NCI-H1930 (cell line): ENCODE measurements around the gene DDX41.

Source experiments
- DNase-seq, 2 experiments: peaks; one replicate each; lab custom pipeline; 2025; lab: John Stamatoyannopoulos, UW

Gene DDX41

GRCh38 chr5:177483994-177484901 is 32.5 kb downstream of the DDX41 start:
- no peak for DNase-seq

GRCh38 chr5:177483042-177483441 is 33.7 kb downstream of the DDX41 start:
- DNase-seq, result no peak

GRCh38 chr5:177482359-177482795 is 34.4 kb downstream of the DDX41 start:
- no peak for DNase-seq

- DNase-seq, result no peak
These were observed 37.0 kb downstream of the DDX41 start for GRCh38 chr5:177479774-177480173.

GRCh38 chr5:177478711-177479646 is 37.8 kb downstream of the DDX41 start:
- no peak for DNase-seq

DNA sequence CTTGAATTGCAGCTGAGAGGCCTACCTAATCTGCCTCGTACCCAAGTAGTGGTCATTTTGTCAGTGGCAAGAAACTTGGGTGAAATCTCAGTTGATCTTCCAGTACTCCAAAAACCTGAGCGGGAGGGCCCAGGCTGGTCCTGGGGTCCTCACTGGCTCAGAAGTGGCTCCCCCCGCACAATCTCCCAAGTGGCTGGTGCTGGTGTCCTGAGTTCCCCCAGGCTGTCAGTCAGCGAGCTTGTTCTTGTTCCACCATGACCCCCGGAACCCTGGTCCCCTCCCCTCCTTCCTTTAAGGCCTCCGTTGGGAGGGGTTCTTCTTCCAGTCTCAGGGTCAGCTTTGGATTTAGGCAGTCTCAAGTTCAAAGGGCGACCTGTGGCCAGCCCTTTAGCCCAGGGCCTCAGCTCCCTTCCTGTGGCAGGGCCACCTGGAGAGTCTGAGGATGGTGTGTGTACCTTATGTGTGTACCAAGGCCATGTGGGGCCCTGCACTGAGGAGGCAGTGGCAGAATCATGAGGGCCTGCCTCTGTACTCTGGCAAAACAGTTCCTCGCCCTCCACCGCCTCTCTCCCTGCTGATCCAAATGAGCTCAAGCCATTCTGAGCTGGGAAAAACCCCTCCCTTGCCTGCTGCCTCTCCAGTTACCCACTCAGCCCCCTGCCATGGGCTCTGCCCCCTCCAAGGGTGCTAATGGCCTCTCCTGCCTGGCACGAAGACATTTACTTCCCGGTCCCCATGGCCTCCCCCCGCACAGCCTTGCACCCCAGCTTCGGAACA is 38.9 kb downstream of the DDX41 start:
- no peak for DNase-seq

DNA sequence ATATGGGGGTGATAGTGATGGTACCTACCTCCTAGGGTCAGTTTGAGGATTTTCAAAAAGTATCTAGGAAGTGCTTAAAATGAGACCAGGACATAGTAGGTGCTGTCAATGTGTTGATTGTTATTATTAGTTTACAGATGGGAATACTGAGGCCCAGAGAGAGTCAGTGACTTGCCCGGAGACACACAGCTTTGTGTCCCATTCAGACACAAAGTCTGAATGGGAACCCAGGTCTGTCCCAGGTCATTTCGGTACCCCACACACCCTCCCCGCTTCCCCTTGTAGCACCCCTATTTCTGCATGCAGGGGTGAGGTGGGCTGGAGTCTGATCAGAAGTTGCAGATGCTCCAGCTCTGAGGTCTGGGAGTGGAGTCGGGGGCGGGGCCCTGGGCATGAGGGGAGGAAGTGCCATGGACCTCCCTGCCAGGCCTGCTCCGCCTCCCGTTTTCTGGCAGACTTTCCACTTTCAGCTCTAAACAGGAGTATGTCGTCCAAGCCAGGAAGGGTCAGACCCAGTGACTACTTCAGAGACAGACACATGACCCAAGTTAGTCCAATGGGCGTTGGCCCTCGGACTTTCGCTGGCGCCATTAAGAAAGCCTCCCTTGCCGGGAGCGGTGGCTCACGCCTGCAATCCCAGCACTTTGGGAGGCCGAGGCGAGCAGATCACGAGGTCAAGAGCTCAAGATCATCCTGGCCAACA is 40.1 kb downstream of the DDX41 start:
- DNase-seq, result no peak

DNA sequence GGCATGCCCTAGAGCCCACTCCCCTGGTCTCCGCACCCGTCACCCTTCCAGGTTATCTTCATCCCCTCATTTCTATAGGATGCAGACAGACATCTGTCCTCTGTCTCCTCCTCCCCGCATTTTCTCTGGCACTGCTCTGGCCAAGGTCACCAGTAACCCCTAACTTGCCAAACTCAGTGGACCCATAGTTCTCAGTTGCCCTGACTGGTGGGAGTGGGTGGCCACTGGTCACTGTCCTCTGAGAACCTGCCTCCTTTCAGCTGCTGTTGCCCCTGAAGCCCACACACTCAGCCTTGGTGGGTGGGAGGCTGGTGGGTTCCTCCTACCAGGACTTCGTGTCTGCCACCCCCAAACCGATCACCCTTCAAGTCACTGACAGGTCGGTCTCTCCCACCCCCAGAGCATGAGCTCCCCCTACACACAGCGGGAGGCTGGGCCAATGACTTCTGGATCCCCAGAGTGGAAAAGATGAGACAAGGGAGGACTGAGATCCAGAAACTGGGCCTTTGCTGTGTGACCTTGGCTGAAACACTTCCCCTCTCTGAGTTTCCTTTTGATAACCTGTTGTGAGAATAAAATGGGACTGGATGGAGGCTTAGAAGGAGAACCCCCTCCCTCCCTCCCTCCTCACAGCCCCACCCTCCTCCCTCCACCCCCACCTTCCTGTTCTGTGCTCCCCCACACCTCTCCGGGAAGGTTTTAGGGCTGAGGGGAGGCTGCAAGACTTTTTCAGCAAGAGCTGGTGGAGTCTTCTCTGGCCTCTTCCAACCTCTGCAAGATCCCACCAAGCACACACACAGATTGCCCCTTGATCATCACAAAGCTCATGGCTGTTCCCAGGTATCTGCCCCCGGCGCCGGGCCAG is 41.0 kb downstream of the DDX41 start:
- no peak for DNase-seq

- DNase-seq, result no peak
These were observed 41.8 kb downstream of the DDX41 start for GRCh38 chr5:177474846-177475562.

DNA sequence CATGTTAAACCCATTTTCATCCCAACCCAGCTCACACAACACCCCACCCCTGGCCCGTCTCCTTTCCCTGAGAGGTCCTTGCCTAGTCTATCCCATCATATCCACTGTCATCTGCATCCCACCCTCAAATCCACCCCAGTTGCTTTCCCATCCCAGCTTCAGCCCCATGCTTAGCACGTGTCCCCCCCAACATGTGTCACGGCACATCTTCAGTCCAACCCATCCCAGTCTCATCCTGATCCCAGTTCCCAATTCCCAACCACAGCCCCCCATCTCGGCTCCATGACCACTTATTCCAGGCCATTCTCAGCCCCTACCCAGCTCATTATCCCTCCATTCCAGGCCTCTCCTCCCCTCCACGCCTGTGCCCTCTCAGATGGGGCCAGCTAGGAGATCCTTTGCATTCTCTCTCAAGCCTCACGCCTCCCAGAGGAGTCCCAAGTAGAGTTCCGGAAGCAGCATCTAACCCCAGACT is 42.7 kb downstream of the DDX41 start:
- no peak for DNase-seq

DNA sequence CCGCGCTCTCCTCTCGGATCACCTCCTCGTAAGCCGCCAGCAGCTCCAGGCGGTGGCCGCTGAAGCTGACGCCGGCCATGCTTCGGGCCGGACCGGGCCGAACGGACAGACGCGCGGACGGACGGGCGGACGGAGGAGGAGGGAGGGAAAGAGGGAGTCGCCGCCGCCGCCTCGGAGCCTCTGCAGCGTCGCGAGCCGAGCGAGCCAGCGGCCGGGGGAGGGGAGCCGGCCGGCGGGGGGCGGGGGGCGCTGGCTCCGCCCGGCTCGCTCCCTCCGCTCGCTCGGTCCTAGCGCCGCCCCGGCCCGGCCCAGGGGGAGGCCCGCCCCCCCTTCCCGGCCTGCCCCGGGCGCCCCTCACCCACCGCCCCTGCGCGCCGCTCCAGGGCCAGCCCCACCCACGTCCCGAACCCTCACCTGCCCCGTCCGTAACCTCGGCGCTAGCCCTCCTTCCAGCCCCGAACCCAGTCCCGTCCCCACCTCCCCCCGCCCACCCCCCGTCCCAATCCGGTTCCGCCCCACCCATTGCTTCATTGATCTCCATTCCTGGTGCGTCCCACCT is 43.2 kb downstream of the DDX41 start, which contains the start of gene DBN1:
DBN1 (minus strand) TSS at position 192 of the 559 bp plus-strand sequence; CDS start at position 79, 113 bp downstream.
- peak in 1 of 2 experiments; percentile 37 for DNase-seq

DNA sequence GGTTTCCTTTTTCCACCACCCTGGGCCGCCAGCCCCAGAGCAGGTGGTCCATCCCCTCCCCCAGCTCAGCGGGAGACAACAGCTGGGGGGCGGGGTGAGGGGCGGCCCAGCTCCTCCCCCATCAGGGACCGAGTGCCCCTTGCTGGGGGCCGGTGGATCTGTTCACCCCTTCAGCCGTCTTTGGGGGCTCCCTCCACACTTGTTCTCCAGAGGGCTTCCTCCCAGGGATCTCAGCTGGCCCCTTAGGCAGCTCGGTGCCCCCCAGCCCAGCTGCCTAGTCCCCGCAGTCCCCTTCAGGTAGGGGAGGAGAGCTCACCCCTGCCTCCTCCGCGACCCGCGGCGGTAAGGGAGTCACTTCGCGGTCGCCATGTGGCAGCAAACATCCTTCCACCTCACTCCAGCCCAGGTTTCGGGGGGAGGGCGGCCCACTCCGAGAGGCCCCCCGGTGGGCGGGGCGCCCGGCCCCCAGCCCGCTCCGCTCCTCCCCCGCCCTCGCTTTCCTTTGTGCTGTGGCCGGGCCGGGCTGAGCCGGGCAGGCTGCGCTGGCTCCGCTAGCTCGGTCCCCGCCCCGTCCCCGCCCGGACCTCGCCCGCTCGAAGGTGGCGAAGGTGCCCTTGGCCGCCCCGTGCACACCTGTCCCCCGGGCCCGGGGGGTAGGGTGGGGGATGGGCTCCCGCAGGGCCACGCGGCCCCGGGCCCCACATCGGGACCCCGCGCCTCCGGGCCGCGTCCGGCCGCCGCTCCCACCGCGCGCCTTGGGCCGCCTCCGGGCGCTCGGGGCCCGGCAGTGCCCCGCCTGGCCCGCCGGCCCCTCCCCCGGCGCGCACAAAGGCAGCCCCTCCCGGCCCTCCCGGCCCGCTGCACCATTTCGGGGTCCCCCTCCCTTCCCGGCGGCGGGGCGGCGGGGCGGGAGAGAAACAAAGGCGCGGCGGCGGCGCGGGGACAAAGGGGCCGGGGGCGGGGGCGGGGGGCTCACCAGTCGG is 44.0 kb downstream of the DDX41 start:
- DNase-seq, result no peak

DNA sequence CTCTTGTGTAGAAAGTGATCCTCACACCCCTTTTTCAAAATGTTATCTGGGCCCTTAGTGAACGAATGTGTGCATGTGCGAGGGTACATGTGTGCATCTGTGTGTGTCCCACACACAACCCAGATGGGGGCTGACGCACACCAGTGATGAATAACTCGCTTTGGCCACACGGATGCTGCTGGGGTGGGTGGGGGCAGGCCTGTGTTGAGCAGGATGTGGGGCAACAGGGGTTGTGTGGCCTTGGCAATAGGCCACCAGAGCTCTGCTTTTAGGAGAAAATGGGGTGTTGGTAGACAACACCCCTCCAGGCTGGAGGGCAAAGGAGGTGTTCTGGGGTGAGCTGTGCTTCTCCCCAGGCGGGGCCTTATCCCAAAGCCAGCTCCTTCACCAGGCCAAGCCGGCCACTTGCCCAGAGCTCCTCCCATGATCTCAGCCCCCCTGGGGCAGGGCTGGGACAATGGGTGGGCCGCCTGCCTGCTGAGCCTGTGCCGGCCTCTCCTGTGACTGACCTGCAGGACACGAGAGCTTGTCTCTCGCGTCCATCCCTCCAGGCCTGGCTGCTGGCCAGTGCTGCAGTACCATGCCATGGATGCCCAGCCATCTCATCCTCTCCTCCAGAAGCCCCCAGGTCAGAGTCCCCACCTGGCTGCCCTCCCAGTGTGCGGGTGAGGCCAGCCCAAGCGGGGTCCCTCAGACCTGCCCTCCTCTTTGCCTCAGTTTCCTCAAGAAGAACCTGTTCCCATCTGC is 45.0 kb downstream of the DDX41 start:
- DNase-seq, result no peak

DNA sequence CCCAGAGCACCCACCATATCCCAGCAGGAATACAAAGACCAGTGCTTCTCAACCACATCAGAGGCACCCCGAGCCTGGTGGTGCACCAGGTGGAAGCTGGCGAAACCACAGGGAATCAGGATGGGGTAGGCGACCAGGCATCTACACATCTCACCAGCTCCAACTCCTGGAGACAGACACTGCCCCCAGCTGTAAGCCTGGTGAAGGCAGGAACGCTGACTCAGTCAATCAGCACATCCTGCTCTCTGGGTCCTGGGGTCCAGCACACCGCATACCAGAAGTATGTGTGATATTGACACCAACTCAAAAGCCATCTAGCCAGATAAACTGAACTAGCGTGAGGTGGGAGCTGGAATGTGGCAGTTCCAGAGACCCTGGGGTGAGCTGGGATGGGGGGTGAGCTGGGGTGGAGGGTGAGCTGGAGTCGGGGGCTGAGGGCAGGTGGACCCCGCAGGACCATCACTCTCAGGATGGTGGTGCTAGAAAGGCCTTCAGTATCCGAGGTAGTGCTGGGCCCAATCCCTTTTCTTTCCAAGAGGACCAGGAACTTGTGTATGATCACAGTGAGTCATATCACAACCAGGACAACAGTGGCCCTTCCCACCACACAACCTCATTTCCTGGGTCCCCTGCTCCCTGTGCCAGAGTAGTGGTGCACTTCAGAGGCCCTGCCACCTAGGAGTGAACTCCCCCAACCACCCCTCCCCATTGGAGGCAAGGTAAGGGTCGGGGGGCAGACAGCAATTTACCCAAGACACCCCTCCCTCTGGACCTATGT is 45.8 kb downstream of the DDX41 start:
- DNase-seq, result no peak

DNA sequence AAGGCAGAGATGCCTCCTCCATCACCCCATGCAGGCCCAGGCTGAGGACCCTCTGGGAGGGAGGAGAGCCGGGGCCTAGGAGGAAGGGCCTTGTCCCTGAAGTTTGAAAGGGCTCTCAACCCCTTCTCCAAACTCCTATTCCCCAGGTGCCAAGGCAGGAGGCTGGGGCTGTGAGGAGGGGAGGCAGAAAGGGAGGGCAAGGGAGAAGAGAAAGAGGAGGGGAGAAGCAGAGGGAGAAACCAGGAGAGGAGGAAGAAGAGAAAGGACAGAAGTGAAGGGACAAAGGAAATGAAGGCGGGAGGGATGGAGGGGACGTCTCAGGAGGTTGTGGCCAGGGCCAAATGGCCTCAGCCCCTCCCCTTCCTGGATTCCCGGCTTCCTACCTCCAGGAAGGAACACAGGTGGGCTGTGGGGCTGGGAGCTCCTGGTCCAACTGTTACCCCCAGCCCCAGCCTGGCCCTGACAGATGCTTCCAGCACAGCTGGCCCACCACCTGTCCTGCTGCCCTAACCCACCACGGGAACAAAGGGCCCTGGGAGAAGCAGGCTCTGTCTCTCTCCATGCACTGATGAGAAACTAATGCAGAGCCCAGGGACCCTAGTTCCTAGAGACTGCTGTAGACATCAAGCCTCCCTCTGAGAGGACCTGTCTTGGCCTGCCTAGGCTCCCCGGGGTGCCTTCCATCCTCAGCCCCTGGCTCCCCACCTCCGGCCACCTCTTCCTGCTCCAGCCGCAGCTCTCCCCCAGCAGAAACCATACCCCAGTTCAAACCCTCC is 46.8 kb downstream of the DDX41 start:
- no peak for DNase-seq
